HepG2 (cell line): Measurements from ENCODE around the gene HTR6. TPM values are rescaled to one million over a fixed set of nuclear protein-coding genes. Genes with fewer than 3 reads are reported as not detected.

ENCODE experiments used
- ATAC-seq: fragments of 200-7000 bp; cut with Tn5 transposase; 3 replicates; pipeline ENCODE4 v1.9.1; 2020; ENCODE audit warnings: mild to moderate bottlenecking, moderate library complexity
- BruUV-seq: library from RNA; stranded (reverse); fragments of 400-500 nt; replicated peaks from 2 replicates; lab custom pipeline; 2021; lab: Mats Ljungman, UMichigan
- CTCF ChIA-PET: fragments of 300-600 bp; formaldehyde crosslinking; extraction: SDS; loops from one replicate; lab custom pipeline; 2021; ENCODE audit warnings: low total read pairs, inconsistent platforms, low intra/inter-chr PET ratio; lab: Yijun Ruan, JAX
- POLR2A ChIA-PET: fragments of 350-600 bp; sonication (Branson Sonifier 250); formaldehyde crosslinking; loops from one replicate; lab custom pipeline; 2020; ENCODE audit warnings: antibody characterized with exemption, inconsistent platforms; lab: Yijun Ruan, JAX
- DNase-seq: peaks from one replicate; pipeline ENCODE4 v3.0.0-alpha.2; 2015; ENCODE audit warnings: low spot score
- FAIRE-seq: peaks from 3 replicates; lab custom pipeline; 2011; peaks lifted over from hg19 to GRCh38; lab: Jason Lieb, UNC
- H2AFZ ChIP-seq: one replicate; pipeline ENCODE4 v1.6.1; 2011; ENCODE audit warnings: low read length, inconsistent platforms
- H3K27ac ChIP-seq: fragments of 300-600 bp; 3 replicates; pipeline ENCODE4 v1.8.0; 2011; ENCODE audit warnings: mixed run types, mild to moderate bottlenecking, mixed read lengths, low read length, inconsistent platforms; ENCODE audit not compliant: insufficient read depth; ENCODE audit errors: extremely low read length
- H3K27me3 ChIP-seq, 2 experiments: fragments of 200-600 bp in 1 of 2; 2 replicates in 1 of 2; 3 replicates in 1 of 2; pipeline versions ENCODE4 v1.6.0 to v1.8.0; 2011; ENCODE audit warnings: low read length in 2 of 2, mild to moderate bottlenecking in 2 of 2, moderate library complexity in 2 of 2, inconsistent platforms in 1 of 2; ENCODE audit not compliant: insufficient read depth in 2 of 2, control insufficient read depth in 1 of 2
- H3K36me3 ChIP-seq, 2 experiments: fragments of 200-600 bp in 1 of 2; replicated peaks in 1 of 2; 2 replicates in 1 of 2; 3 replicates in 1 of 2; pipeline versions ENCODE4 v1.5.1 to v1.8.0; 2011; ENCODE audit warnings: low read length in 2 of 2, inconsistent platforms in 1 of 2; ENCODE audit not compliant: insufficient read depth in 2 of 2, control insufficient read depth in 1 of 2
- H3K4me1 ChIP-seq: 2 replicates; pipeline ENCODE4 v1.5.1; 2012; ENCODE audit warnings: low read length, inconsistent platforms; ENCODE audit not compliant: insufficient read depth
- H3K4me2 ChIP-seq: 2 replicates; pipeline ENCODE4 v1.6.0; 2011; ENCODE audit warnings: low read depth, low read length, inconsistent platforms
- H3K4me3 ChIP-seq, 3 experiments: fragments of 200-600 bp in 1 of 3; sonication (generic), shearing (Covaris generic) in 1 of 3; replicated peaks in 1 of 3; 2 replicates each; pipeline ENCODE4 v1.5.1; 2011 to 2016; ENCODE audit warnings: low read length in 3 of 3, inconsistent platforms in 2 of 3, low read depth in 2 of 3, mild to moderate bottlenecking in 2 of 3, control low read depth in 1 of 3, mixed read lengths in 1 of 3; ENCODE audit not compliant: insufficient read depth in 1 of 3
- H3K79me2 ChIP-seq: one replicate; pipeline ENCODE4 v1.6.1; 2011; ENCODE audit warnings: low read length, inconsistent platforms; ENCODE audit not compliant: insufficient read depth
- H3K9ac ChIP-seq: 2 replicates; pipeline ENCODE4 v1.6.0; 2011; ENCODE audit warnings: mild to moderate bottlenecking, low read depth, low read length, inconsistent platforms; ENCODE audit not compliant: insufficient read depth
- H3K9me3 ChIP-seq: 2 replicates; pipeline ENCODE4 v1.5.1; 2012; ENCODE audit warnings: mild to moderate bottlenecking, low read length
- H4K20me1 ChIP-seq: 2 replicates; pipeline ENCODE4 v1.6.0; 2011; ENCODE audit warnings: inconsistent platforms, mild to moderate bottlenecking, low read length, moderate library complexity; ENCODE audit not compliant: insufficient read depth
- CCAR2 ChIP-seq: fragments of 200-400 bp; formaldehyde crosslinking; optimal IDR thresholded peaks from 2 replicates; pipeline ENCODE3; 2018; ENCODE audit warnings: low read depth, mild to moderate bottlenecking, low read length, moderate library complexity
- DRAP1 ChIP-seq: IDR thresholded peaks from 2 replicates; pipeline ENCODE4 v1.6.1; 2016; ENCODE audit warnings: missing genetic modification reagents, missing compliant biosample characterization
- FOXA1 ChIP-seq, 2 experiments: fragments of 450-650 bp in 1 of 2; sonication (generic) in 1 of 2; formaldehyde crosslinking in 1 of 2; IDR thresholded peaks; 2 replicates each; pipeline versions ENCODE4 v1.4.0 to v1.6.1; 2016 to 2020; ENCODE audit warnings: missing genetic modification reagents in 1 of 2
- HNRNPUL1 ChIP-seq: fragments of 200-400 bp; formaldehyde crosslinking; IDR thresholded peaks from 2 replicates; pipeline ENCODE4 v1.6.1; 2017; ENCODE audit warnings: low read depth, mild to moderate bottlenecking, low read length, moderate library complexity
- JUND ChIP-seq: sonication (generic); formaldehyde crosslinking; IDR thresholded peaks from 2 replicates; pipeline ENCODE4 v1.8.0; 2022; ENCODE audit warnings: mild to moderate bottlenecking, missing genetic modification reagents
- NCOR1 ChIP-seq: fragments of 200-600 bp; sonication (generic); IDR thresholded peaks from 2 replicates; pipeline ENCODE4 v1.7.0; 2017; ENCODE audit warnings: antibody characterized with exemption, low read length, borderline replicate concordance
- PAXIP1 ChIP-seq: sonication (generic); formaldehyde crosslinking; conservative IDR thresholded peaks from 2 replicates; pipeline ENCODE4 v1.4.0; 2020; ENCODE audit warnings: mild to moderate bottlenecking, missing genetic modification reagents, moderate library complexity
- PRDM10 ChIP-seq: sonication (generic); formaldehyde crosslinking; IDR thresholded peaks from 2 replicates; pipeline ENCODE4 v1.4.0; 2020; ENCODE audit warnings: low read depth, missing genetic modification reagents
- RBM22 ChIP-seq: fragments of 200-400 bp; formaldehyde crosslinking; optimal IDR thresholded peaks from 2 replicates; pipeline ENCODE3; 2017; ENCODE audit warnings: mild to moderate bottlenecking, low read length, moderate library complexity
- SNAPC2 ChIP-seq: sonication (generic); formaldehyde crosslinking; IDR thresholded peaks from 2 replicates; pipeline ENCODE4 v1.8.1; 2022; ENCODE audit warnings: mild to moderate bottlenecking, missing genetic modification reagents
- TAF1 ChIP-seq: sonication (generic); formaldehyde crosslinking; IDR thresholded peaks from 2 replicates; pipeline ENCODE4 v1.4.0; 2020; ENCODE audit warnings: missing genetic modification reagents
- TCF7L2 ChIP-seq: IDR thresholded peaks from 2 replicates; pipeline ENCODE4 v1.6.1; 2011; ENCODE audit warnings: mild to moderate bottlenecking, low read depth, low read length, moderate library complexity
- ZHX1 ChIP-seq: sonication (generic); formaldehyde crosslinking; IDR thresholded peaks from 2 replicates; pipeline ENCODE4 v1.8.1; 2022; ENCODE audit warnings: low read depth, mild to moderate bottlenecking, missing genetic modification reagents
- ZNF468 ChIP-seq: sonication (generic); formaldehyde crosslinking; IDR thresholded peaks from 2 replicates; pipeline ENCODE4 v1.8.0; 2022; ENCODE audit warnings: mild to moderate bottlenecking, moderate library complexity, missing genetic modification reagents
- ZNF629 ChIP-seq: sonication (generic); formaldehyde crosslinking; conservative IDR thresholded peaks from 2 replicates; pipeline ENCODE4 v1.5.0; 2020; ENCODE audit warnings: missing genetic modification reagents
- WGBS: methylation state at CpG from one replicate; pipeline ENCODE4 v1.1.6; 2017; ENCODE audit warnings: low lambda C conversion rate; 5-methylcytosine and 5-hydroxymethylcytosine counted together
- in situ Hi-C: cut with HindIII; loops from 2 replicates; pipeline ENCODE4 v1.10.0; 2017; ENCODE audit warnings: low pct_unique_long_range_greater_than_20kb; ENCODE audit not compliant: extremely low pct_ligation_motif_present
- intact Hi-C: fragments of 100-400 bp; cut with micrococcal nuclease; formaldehyde crosslinking; loops from one replicate; pipeline ENCODE4 v1.10.0; 2022; ENCODE audit not compliant: unreplicated experiment
- polyA plus RNA-seq, 8 experiments: library from polyadenylated mRNA; depleted of rRNA in 3 of 8; stranded (reverse) in 7 of 8; unstranded in 1 of 8; fragments of >200 nt; fragmentation: Illumina TruSeq in 4 of 8; extraction: Trizol in 4 of 8; gene quantifications; 2 replicates each; pipeline versions ENCODE4 v1.2.1 to v1.2.3, GENCODE V29; 2011 to 2016; ENCODE audit warnings: low read depth in 4 of 8, missing spikeins in 1 of 8, mixed read lengths in 1 of 8; ENCODE audit not compliant: insufficient read depth in 1 of 8
- total RNA-seq, 5 experiments: library from RNA; depleted of rRNA; stranded (reverse); fragments of >200 nt; fragmentation: Illumina TruSeq; extraction: Trizol; gene quantifications; 2 replicates each; pipeline ENCODE4 v1.2.3, GENCODE V29; 2016; ENCODE audit warnings: low read depth in 1 of 5

Gene HTR6
- total and polyA plus RNA-seq, 2 of the 13 experiments (the other 11 are each of a cell fraction or from before 2014, with no cell fraction given), result 0.04 TPM; not detected in 1

- intact Hi-C loops (no loop called here), in situ Hi-C loops (no loop called here)
- Histone ChIP-seq H3K9ac (no peak overlapping the region), H3K79me2 (no peaks in the 10 kb centered on the region), H4K20me1 (0 out of 2 replicates have a peak, but pooled peaks cover 2% of the 10 kb centered on the region), H3K36me3 (no peaks in the 10 kb centered on the region), H3K27ac (no peak overlapping the region), H3K9me3 (no peaks in the 10 kb centered on the region), H2AFZ (no peak overlapping the region), H3K4me3 (peak overlapping the region; percentile 21 to 69 (median 28); a peak in 4 of 6 replicates), H3K4me2 (peak overlapping the region; percentile 79), H3K27me3 (peaks cover 10 to 57% of the 10 kb centered on the region in 2 experiments; a peak in 4 of 5 replicates), H3K4me1 (peaks cover 15% of the 10 kb centered on the region)
- WGBS, result 5% methylated on average over 16 of the region's 23 CpGs
- FAIRE-seq, result no peak
- no peak for ATAC-seq
- POLR2A ChIA-PET, result no interaction called here
- DNase-seq, result no peak
- CTCF ChIA-PET, result no interaction called here
- no TSS peak for BruUV-seq
- TF ChIP-seq NCOR1 (no peak), DRAP1 (CRISPR knock-in tag) (no peak), SNAPC2 (CRISPR knock-in tag) (no peak), RBM22 (no peak), PAXIP1 (CRISPR knock-in tag) (no peak), FOXA1 (IDR thresholded peaks at IDR 0.05) (no peak), FOXA1 (CRISPR knock-in tag; IDR thresholded peaks at IDR 0.05) (no peak), ZHX1 (CRISPR knock-in tag) (no peak), CCAR2 (no peak), HNRNPUL1 (no peak), ZNF468 (CRISPR knock-in tag) (no peak), JUND (CRISPR knock-in tag) (no peak), TAF1 (CRISPR knock-in tag) (no peak), PRDM10 (no peak), TCF7L2 (no peak), ZNF629 (CRISPR knock-in tag) (no peak)
Measured at GRCh38 chr1:19665186-19665495, 466 bp downstream of the HTR6 start.
